MM.1S (cell line): Measurements from ENCODE around the gene FAH.
"Not testable (repeated sequence)": the region's sequence is repeated elsewhere in the genome, so short reads cannot be mapped to it uniquely, and the experiment has no call there.

Experiments used
- DNase-seq: peaks from one replicate; pipeline ENCODE4 v3.0.0-alpha.2; 2015
- H2AFZ ChIP-seq: fragments of 300-600 bp; sonication (generic); 2 replicates; pipeline ENCODE4 v1.6.0; 2016; ENCODE audit warnings: antibody characterized with exemption, low read length
- H3F3A ChIP-seq: fragments of 300-600 bp; sonication (generic); 2 replicates; pipeline ENCODE4 v1.6.1; 2016; ENCODE audit warnings: mild to moderate bottlenecking, antibody characterized with exemption, low read length, moderate library complexity, mixed read lengths; ENCODE audit not compliant: insufficient read depth
- H3K27ac ChIP-seq: fragments of 300-600 bp; sonication (generic); 2 replicates; pipeline ENCODE4 v1.5.1; 2016; ENCODE audit warnings: mild to moderate bottlenecking, low read length
- H3K27me3 ChIP-seq: fragments of 300-600 bp; sonication (generic); replicated peaks from 2 replicates; pipeline ENCODE4 v1.6.0; 2016; ENCODE audit warnings: low read length; ENCODE audit not compliant: insufficient read depth
- H3K36me3 ChIP-seq: fragments of 300-600 bp; sonication (generic); replicated peaks from 2 replicates; pipeline ENCODE4 v1.6.1; 2016; ENCODE audit warnings: mild to moderate bottlenecking, low read length, mixed read lengths; ENCODE audit not compliant: insufficient read depth
- H3K4me1 ChIP-seq: fragments of 300-600 bp; sonication (generic); 2 replicates; pipeline ENCODE4 v1.6.1; 2016; ENCODE audit warnings: low read length, mixed read lengths
- H3K4me2 ChIP-seq: fragments of 300-600 bp; sonication (generic); 2 replicates; pipeline ENCODE4 v1.6.0; 2016; ENCODE audit warnings: low read depth, low read length
- H3K4me3 ChIP-seq: fragments of 300-600 bp; sonication (generic); 2 replicates; pipeline ENCODE4 v1.5.1; 2016; ENCODE audit warnings: low read length, mixed read lengths
- H3K79me2 ChIP-seq: fragments of 300-600 bp; sonication (generic); 2 replicates; pipeline ENCODE4 v1.6.1; 2016; ENCODE audit warnings: mixed run types, low read length, mixed read lengths
- H3K9ac ChIP-seq: fragments of 300-600 bp; sonication (generic); 2 replicates; pipeline ENCODE4 v1.6.1; 2016; ENCODE audit warnings: low read length, mixed read lengths
- H3K9me2 ChIP-seq: fragments of 300-600 bp; sonication (generic); replicated peaks from 2 replicates; pipeline ENCODE4 v1.6.1; 2016; ENCODE audit warnings: mild to moderate bottlenecking, low read length, mixed read lengths; ENCODE audit not compliant: insufficient read depth
- H3K9me3 ChIP-seq: fragments of 300-600 bp; sonication (generic); replicated peaks from 2 replicates; pipeline ENCODE4 v1.6.1; 2016; ENCODE audit warnings: mild to moderate bottlenecking, low read length, mixed read lengths; ENCODE audit not compliant: insufficient read depth
- H4K20me1 ChIP-seq: fragments of 300-600 bp; sonication (generic); 2 replicates; pipeline ENCODE4 v1.6.1; 2016; ENCODE audit warnings: mild to moderate bottlenecking, low read length, moderate library complexity, mixed read lengths; ENCODE audit not compliant: insufficient read depth
- CTCF ChIP-seq: fragments of 300-600 bp; sonication (generic); IDR thresholded peaks from 2 replicates; pipeline ENCODE4 v1.5.1; 2016; ENCODE audit warnings: antibody characterized with exemption, low read length, mixed read lengths
- EZH2 ChIP-seq: fragments of 300-600 bp; sonication (generic); optimal IDR thresholded peaks from 2 replicates; pipeline ENCODE3; 2017; ENCODE audit warnings: low read depth, mild to moderate bottlenecking, antibody characterized with exemption, low read length, mixed read lengths
- EZH2phosphoT487 ChIP-seq: fragments of 300-600 bp; sonication (generic); IDR thresholded peaks from 2 replicates; pipeline ENCODE4 v1.6.1; 2018; ENCODE audit warnings: antibody characterized with exemption, low read length

The FAH gene

DNA sequence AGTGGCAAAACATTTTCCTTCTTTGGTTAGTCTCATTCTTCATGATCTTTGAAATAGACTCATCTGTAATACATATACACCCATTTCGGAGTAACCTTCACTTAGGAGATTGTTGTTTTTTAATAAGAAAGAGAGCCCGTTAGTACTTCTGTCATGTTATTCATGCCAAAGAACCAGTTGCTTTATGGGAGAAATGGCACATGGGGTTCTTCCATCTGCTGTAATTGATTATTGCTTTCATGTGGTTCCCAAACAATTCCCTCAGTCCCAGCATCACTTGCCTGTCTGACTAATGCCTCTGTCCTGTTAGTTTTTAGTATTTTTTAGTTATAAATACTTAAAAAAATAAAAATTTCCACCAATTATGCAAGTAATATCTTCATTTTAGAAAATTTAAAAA lies 33.8 kb upstream of the FAH start:
- no peak overlapping the region for H3K27ac ChIP-seq
- no peaks in the 10 kb centered on the region for H3K9me3 ChIP-seq
- H3K9me2 ChIP-seq, result no peaks in the 10 kb centered on the region
- 0 out of 2 replicates have a peak, but pooled peaks cover 6% of the 10 kb centered on the region for H3K36me3 ChIP-seq
- H3K4me2 ChIP-seq, result no peak overlapping the region
- no peak overlapping the region for H3K9ac ChIP-seq
- H2AFZ ChIP-seq, result no peak overlapping the region
- H3F3A ChIP-seq, result no peaks in the 10 kb centered on the region
- no peaks in the 10 kb centered on the region for H4K20me1 ChIP-seq
- no peak for TF ChIP-seq EZH2phosphoT487
- no peak for TF ChIP-seq CTCF
- no peak for TF ChIP-seq EZH2
- peaks cover 32% of the 10 kb centered on the region for H3K79me2 ChIP-seq
- no peaks in the 10 kb centered on the region for H3K27me3 ChIP-seq
- no peak for DNase-seq
- H3K4me3 ChIP-seq, result no peak overlapping the region
- H3K4me1 ChIP-seq, result no peaks in the 10 kb centered on the region

- Histone ChIP-seq H2AFZ (no peak overlapping the region), H3K79me2 (peaks cover 17% of the 10 kb centered on the region), H3K9ac (no peak overlapping the region), H3K9me3 (no peaks in the 10 kb centered on the region), H3K4me2 (no peak overlapping the region), H3F3A (no peaks in the 10 kb centered on the region), H3K4me3 (no peak overlapping the region), H3K27me3 (no peaks in the 10 kb centered on the region), H3K9me2 (no peaks in the 10 kb centered on the region), H3K4me1 (no peaks in the 10 kb centered on the region), H4K20me1 (no peaks in the 10 kb centered on the region), H3K27ac (no peak overlapping the region), H3K36me3 (0 out of 2 replicates have a peak, but pooled peaks cover 6% of the 10 kb centered on the region)
- DNase-seq, result no peak
- TF ChIP-seq EZH2 (no peak), CTCF (no peak), EZH2phosphoT487 (no peak)
These were observed 32.2 kb upstream of the FAH start for GRCh38 chr15:80120636-80121035.

DNA sequence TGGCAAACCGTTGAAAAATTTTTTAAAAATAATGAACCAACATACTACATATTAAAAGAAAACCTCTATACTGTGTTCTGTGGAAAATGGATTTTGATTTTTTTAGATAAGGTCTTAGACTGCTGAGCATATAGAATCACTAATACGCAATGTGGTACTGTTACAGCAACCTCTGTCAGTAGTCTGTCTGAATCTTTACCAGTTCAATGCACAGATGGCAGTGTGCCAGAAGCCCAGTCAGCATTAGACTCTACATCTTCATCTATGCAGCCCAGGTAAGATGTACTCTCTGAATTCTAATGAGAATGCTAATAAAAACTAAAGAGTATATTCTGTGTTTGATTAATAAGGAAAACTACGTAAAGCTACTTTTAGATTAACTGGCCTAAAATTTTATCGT lies 31.3 kb upstream of the FAH start:
- Histone ChIP-seq H3K9ac (no peak overlapping the region), H3K4me1 (no peaks in the 10 kb centered on the region), H3K9me2 (no peaks in the 10 kb centered on the region), H3K27ac (no peak overlapping the region), H3F3A (no peaks in the 10 kb centered on the region), H3K4me3 (no peak overlapping the region), H4K20me1 (no peaks in the 10 kb centered on the region), H3K79me2 (peaks cover 12% of the 10 kb centered on the region), H3K9me3 (no peaks in the 10 kb centered on the region), H3K27me3 (no peaks in the 10 kb centered on the region), H3K36me3 (0 out of 2 replicates have a peak, but pooled peaks cover 9% of the 10 kb centered on the region), H3K4me2 (no peak overlapping the region), H2AFZ (no peak overlapping the region)
- DNase-seq, result no peak
- no peak for TF ChIP-seq EZH2

DNA sequence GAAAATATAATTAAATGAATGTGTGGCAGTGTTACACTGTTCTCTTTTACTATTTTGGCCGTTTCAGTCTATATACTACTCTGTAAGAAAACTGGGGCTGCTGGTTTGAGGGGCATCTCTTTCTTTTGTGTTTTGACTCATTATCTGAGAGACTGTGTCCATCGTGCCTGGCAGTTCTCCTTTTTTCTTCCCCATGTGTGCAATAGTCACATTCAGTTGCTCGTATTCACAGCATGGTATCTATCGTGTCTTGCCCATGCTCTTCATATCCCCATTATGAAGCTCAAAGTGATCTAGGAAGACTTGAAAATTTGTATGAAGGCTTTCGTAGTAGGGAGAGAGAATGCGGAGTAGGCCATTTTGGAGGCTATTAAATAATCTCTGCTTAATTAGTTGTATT lies 29.8 kb upstream of the FAH start:
- no peaks in the 10 kb centered on the region for H4K20me1 ChIP-seq
- H3K27me3 ChIP-seq, result no peaks in the 10 kb centered on the region
- peaks cover 7% of the 10 kb centered on the region for H3K79me2 ChIP-seq
- 0 out of 2 replicates have a peak, but pooled peaks cover 9% of the 10 kb centered on the region for H3K36me3 ChIP-seq
- H3K27ac ChIP-seq, result no peak overlapping the region
- no peak overlapping the region for H3K4me2 ChIP-seq
- no peaks in the 10 kb centered on the region for H3K4me1 ChIP-seq
- H3K9me3 ChIP-seq, result no peaks in the 10 kb centered on the region
- TF ChIP-seq EZH2phosphoT487, result no peak
- TF ChIP-seq CTCF, result no peak
- no peak for TF ChIP-seq EZH2
- H2AFZ ChIP-seq, result no peak overlapping the region
- no peak overlapping the region for H3K4me3 ChIP-seq
- H3K9me2 ChIP-seq, result no peaks in the 10 kb centered on the region
- no peaks in the 10 kb centered on the region for H3F3A ChIP-seq
- DNase-seq, result no peak
- H3K9ac ChIP-seq, result no peak overlapping the region

- not testable (repeated sequence) for H3K79me2 ChIP-seq, H3K9me2 ChIP-seq, H3K9me3 ChIP-seq, H4K20me1 ChIP-seq, H3K4me2 ChIP-seq, H2AFZ ChIP-seq, H3K4me3 ChIP-seq, H3K4me1 ChIP-seq, H3K27me3 ChIP-seq, DNase-seq, H3K27ac ChIP-seq, H3K9ac ChIP-seq, H3F3A ChIP-seq, H3K36me3 ChIP-seq
These were observed 25.5 kb upstream of the FAH start for GRCh38 chr15:80127253-80127652.
